Ishikawa (cell line): ENCODE data around the gene CDS2.

ENCODE experiments used
- CEBPB ChIP-seq: IDR thresholded peaks from 2 replicates; pipeline ENCODE4 v1.6.1; 2012
- CREB1 ChIP-seq: IDR thresholded peaks from 2 replicates; pipeline ENCODE4 v1.6.1; 2012; ENCODE audit warnings: low read depth
- EGR1 ChIP-seq: IDR thresholded peaks from 2 replicates; pipeline ENCODE4 v1.6.1; 2012
- EP300 ChIP-seq: IDR thresholded peaks from 2 replicates; pipeline ENCODE4 v1.6.1; 2012; ENCODE audit warnings: borderline replicate concordance
- FOXM1 ChIP-seq: IDR thresholded peaks from 2 replicates; pipeline ENCODE4 v1.6.1; 2012; ENCODE audit warnings: low read depth, borderline replicate concordance
- MAX ChIP-seq: IDR thresholded peaks from 2 replicates; pipeline ENCODE4 v1.6.1; 2012
- NFIC ChIP-seq: IDR thresholded peaks from 2 replicates; pipeline ENCODE4 v1.6.1; 2012
- RAD21 ChIP-seq: IDR thresholded peaks from 2 replicates; pipeline ENCODE4 v1.6.1; 2012; ENCODE audit warnings: low read depth
- TAF1 ChIP-seq: IDR thresholded peaks from 2 replicates; pipeline ENCODE4 v1.6.1; 2012; ENCODE audit warnings: low read depth, mild to moderate bottlenecking
- TCF12 ChIP-seq: IDR thresholded peaks from 2 replicates; pipeline ENCODE4 v1.6.1; 2012; ENCODE audit warnings: low read depth
- TEAD4 ChIP-seq: IDR thresholded peaks from 2 replicates; pipeline ENCODE4 v1.6.1; 2012
- YY1 ChIP-seq: IDR thresholded peaks from 2 replicates; pipeline ENCODE4 v1.6.1; 2012; ENCODE audit warnings: low read depth
- ZBTB7A ChIP-seq: IDR thresholded peaks from 2 replicates; pipeline ENCODE4 v1.6.1; 2012; ENCODE audit warnings: low read depth
- TF ChIP-seq, protein P1 (sequence below): IDR thresholded peaks from 2 replicates; pipeline ENCODE4 v1.6.1; 2012; ENCODE audit warnings: low read depth, mild to moderate bottlenecking
- TF ChIP-seq, protein P2 (sequence below): IDR thresholded peaks from 2 replicates; pipeline ENCODE4 v1.6.1; 2012

Gene CDS2

DNA sequence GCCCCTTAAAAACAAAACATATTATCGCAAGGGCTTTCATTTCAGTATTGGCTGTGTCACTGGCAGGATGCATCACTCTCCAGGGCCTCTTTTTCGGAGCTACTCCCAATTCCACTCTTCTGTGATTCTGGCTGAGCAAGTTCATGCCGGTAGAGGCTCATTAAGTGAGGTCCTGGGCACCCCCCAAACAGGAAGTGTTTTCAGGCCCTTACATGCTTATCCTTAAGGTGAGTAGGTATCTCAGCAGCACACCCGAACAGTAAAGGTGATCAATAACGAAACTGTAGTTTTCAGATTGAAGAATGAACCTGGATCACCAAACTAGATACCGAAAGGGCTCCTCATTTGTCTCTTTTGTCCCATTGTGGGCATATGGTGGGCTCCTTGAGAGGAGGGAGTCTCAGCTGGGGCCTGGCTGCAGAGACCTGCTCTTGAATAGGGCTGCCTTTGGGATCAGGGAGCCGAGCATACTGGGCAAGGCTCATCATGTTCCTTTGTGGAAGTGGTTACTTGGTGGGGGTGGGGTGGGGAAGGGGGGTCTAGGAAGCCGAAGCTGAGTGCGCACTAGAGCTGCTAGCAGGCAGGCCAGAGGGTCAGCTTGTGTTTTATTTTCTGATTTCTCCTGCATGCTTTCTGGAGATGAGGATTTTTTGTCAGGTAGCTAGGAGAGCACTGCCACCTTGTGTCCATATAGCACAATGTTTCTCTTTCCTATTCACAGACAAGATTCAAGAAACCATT lies 65.2 kb downstream of the CDS2 start:
- TF ChIP-seq RAD21, result peak; percentile 81
- TF ChIP-seq FOXM1, result no peak

GRCh38 chr20:5192570-5193431 lies 66.0 kb downstream of the CDS2 start:
- TF ChIP-seq CREB1 (no peak), TCF12 (no peak), RAD21 (no peak), TAF1 (no peak), NFIC (no peak), ZBTB7A (no peak), TEAD4 (no peak), EGR1 (no peak), FOXM1 (no peak), MAX (no peak), CEBPB (no peak), YY1 (no peak), EP300 (no peak)
- TF ChIP-seq, protein P1, sequence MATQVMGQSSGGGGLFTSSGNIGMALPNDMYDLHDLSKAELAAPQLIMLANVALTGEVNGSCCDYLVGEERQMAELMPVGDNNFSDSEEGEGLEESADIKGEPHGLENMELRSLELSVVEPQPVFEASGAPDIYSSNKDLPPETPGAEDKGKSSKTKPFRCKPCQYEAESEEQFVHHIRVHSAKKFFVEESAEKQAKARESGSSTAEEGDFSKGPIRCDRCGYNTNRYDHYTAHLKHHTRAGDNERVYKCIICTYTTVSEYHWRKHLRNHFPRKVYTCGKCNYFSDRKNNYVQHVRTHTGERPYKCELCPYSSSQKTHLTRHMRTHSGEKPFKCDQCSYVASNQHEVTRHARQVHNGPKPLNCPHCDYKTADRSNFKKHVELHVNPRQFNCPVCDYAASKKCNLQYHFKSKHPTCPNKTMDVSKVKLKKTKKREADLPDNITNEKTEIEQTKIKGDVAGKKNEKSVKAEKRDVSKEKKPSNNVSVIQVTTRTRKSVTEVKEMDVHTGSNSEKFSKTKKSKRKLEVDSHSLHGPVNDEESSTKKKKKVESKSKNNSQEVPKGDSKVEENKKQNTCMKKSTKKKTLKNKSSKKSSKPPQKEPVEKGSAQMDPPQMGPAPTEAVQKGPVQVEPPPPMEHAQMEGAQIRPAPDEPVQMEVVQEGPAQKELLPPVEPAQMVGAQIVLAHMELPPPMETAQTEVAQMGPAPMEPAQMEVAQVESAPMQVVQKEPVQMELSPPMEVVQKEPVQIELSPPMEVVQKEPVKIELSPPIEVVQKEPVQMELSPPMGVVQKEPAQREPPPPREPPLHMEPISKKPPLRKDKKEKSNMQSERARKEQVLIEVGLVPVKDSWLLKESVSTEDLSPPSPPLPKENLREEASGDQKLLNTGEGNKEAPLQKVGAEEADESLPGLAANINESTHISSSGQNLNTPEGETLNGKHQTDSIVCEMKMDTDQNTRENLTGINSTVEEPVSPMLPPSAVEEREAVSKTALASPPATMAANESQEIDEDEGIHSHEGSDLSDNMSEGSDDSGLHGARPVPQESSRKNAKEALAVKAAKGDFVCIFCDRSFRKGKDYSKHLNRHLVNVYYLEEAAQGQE, result no peak
- TF ChIP-seq, protein P2, sequence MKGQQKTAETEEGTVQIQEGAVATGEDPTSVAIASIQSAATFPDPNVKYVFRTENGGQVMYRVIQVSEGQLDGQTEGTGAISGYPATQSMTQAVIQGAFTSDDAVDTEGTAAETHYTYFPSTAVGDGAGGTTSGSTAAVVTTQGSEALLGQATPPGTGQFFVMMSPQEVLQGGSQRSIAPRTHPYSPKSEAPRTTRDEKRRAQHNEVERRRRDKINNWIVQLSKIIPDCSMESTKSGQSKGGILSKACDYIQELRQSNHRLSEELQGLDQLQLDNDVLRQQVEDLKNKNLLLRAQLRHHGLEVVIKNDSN, result no peak

DNA sequence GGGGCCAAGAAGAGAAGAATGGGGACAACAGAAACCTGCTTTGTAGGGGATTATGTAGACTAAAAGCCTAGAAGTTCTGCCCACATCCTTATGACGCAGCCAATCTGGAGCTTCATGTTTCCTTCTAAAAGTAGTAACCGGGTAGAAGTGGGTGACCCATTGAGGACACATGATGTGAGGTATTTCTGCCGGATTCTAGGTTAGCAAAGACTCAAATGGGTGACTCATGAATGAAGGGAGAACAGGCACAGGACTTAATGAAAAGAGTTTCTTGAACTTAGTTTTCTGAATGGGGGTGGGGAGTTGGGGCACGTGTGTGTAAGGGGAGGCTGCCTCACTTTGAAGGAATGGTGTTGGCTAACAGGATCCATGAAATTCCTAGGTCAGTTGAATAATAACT lies 68.8 kb downstream of the CDS2 start:
- TF ChIP-seq CEBPB (no peak), ZBTB7A (no peak), TCF12 (no peak)

DNA sequence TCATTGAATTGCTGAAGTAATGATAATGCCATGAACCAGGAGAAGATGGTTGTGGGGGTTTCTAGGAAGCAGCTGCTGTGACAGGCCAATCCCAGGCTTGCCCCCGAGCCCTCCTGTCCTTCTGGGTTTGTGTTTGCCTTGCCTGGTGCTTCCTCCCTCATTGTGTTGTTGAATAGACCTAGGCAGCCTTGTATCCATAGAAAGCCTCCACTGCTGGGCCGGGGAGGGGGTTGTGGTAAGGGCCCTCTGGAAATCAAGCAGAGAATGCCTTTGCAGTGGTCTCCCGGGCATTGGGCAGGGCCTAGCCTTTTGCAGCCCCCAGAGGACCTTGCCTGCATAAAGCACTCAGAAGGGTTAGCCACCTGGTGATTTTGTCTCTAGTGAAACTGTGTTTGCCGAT lies 69.3 kb downstream of the CDS2 start:
- TF ChIP-seq EGR1, result no peak
- TF ChIP-seq FOXM1, result no peak
- no peak for TF ChIP-seq CREB1
- TF ChIP-seq MAX, result no peak
- TF ChIP-seq YY1, result no peak
- no peak for TF ChIP-seq RAD21
- TF ChIP-seq, protein P2, result no peak
- no peak for TF ChIP-seq NFIC
- TF ChIP-seq TEAD4, result no peak
- no peak for TF ChIP-seq ZBTB7A
- no peak for TF ChIP-seq TCF12

DNA sequence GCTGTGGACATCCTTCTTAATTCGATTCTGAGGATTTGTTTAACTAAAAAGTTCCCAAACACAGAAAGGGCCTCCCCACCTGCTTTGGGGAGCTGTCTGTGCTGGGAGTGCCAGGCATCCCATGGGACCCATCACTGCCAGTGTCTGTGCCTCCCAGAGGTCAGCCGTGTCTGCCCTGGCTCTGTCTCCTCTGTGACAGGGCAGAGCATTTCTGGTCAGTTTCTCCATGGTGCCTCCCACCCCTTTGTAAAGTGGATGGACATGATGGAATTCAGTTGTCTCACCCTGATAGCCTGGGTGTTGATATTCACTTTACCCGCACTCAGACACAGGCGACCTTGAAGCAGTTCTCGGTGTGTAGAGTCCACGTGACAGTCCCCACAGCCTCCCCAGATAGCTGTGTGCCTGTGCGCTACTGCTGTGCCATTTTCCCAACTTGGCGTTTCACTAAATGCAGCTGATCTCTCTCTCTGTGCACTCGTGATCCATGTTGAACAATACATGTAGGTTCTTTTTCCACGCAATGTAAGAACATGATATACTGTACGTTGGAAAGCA lies 70.5 kb downstream of the CDS2 start:
- TF ChIP-seq EP300, result no peak
- TF ChIP-seq, protein P1, result no peak
- TF ChIP-seq YY1, result no peak
- TF ChIP-seq MAX, result no peak
- no peak for TF ChIP-seq ZBTB7A
- TF ChIP-seq EGR1, result no peak
- TF ChIP-seq NFIC, result no peak
- TF ChIP-seq, protein P2, result no peak
- no peak for TF ChIP-seq TCF12
- no peak for TF ChIP-seq TEAD4
